Rectal smooth muscle tissue (tissue), 1 donor: Measurements from ENCODE around the gene HADH.
A peak's percentile ranks its signal among the peaks of the same experiment; 100 is the strongest.
"Not testable (repeated sequence)": the region's sequence is repeated elsewhere in the genome, so short reads cannot be mapped to it uniquely, and the experiment has no call there.

Source experiments
- H3K27ac ChIP-seq: one replicate; pipeline ENCODE4 v1.7.0; 2013; ENCODE audit warnings: low read depth, low read length, inconsistent platforms
- H3K27me3 ChIP-seq: one replicate; pipeline ENCODE4 v1.7.0; 2013; ENCODE audit warnings: low read length; ENCODE audit not compliant: control insufficient read depth, insufficient read depth
- H3K36me3 ChIP-seq: one replicate; pipeline ENCODE4 v1.7.0; 2013; ENCODE audit warnings: low read length; ENCODE audit not compliant: control insufficient read depth, insufficient read depth
- H3K4me1 ChIP-seq: one replicate; pipeline ENCODE4 v1.7.0; 2013; ENCODE audit warnings: low read length; ENCODE audit not compliant: control insufficient read depth, insufficient read depth
- H3K4me3 ChIP-seq: one replicate; pipeline ENCODE4 v1.7.0; 2013; ENCODE audit warnings: low read length
- H3K9ac ChIP-seq: one replicate; pipeline ENCODE4 v1.7.0; 2013; ENCODE audit warnings: low read length

HADH gene

GRCh38 chr4:107989537-107990386, at the start of gene HADH:
HADH (plus strand) TSS chr4:107989889; CDS start chr4:107989933, 44 bp downstream.
- no peaks in the 10 kb centered on the region for H3K36me3 ChIP-seq
- no peaks in the 10 kb centered on the region for H3K4me1 ChIP-seq
- H3K27ac ChIP-seq, result peak within 1 kb of the TSS; percentile 93
- H3K9ac ChIP-seq, result peak within 1 kb of the TSS; percentile 57
- no peaks in the 10 kb centered on the region for H3K27me3 ChIP-seq
- H3K4me3 ChIP-seq, result peak within 1 kb of the TSS; percentile 95

GRCh38 chr4:107945809-107946208, 43.9 kb upstream of the HADH start:
- Histone ChIP-seq H3K27me3 (no peaks in the 10 kb centered on the region), H3K4me3 (no peak overlapping the region), H3K27ac (no peak overlapping the region), H3K9ac (no peak overlapping the region), H3K36me3 (no peaks in the 10 kb centered on the region), H3K4me1 (no peaks in the 10 kb centered on the region)

GRCh38 chr4:107950746-107951540, 38.7 kb upstream of the HADH start:
- no peak overlapping the region for H3K27ac ChIP-seq
- H3K27me3 ChIP-seq, result no peaks in the 10 kb centered on the region
- H3K4me1 ChIP-seq, result no peaks in the 10 kb centered on the region
- no peak overlapping the region for H3K4me3 ChIP-seq
- H3K36me3 ChIP-seq, result peaks cover 3% of the 10 kb centered on the region
- no peak overlapping the region for H3K9ac ChIP-seq

- peaks cover 3% of the 10 kb centered on the region for H3K36me3 ChIP-seq
- no peak overlapping the region for H3K4me3 ChIP-seq
- H3K4me1 ChIP-seq, result no peaks in the 10 kb centered on the region
- H3K9ac ChIP-seq, result no peak overlapping the region
- no peak overlapping the region for H3K27ac ChIP-seq
- H3K27me3 ChIP-seq, result no peaks in the 10 kb centered on the region
Observed at GRCh38 chr4:107951551-107951950, 38.1 kb upstream of the HADH start.

GRCh38 chr4:107956011-107956410, 33.7 kb upstream of the HADH start:
- H3K9ac ChIP-seq, result no peak overlapping the region
- no peak overlapping the region for H3K27ac ChIP-seq
- H3K4me1 ChIP-seq, result no peaks in the 10 kb centered on the region
- no peak overlapping the region for H3K4me3 ChIP-seq
- no peaks in the 10 kb centered on the region for H3K27me3 ChIP-seq
- peaks cover 3% of the 10 kb centered on the region for H3K36me3 ChIP-seq

- Histone ChIP-seq H3K9ac (no peak overlapping the region), H3K36me3 (no peaks in the 10 kb centered on the region), H3K4me1 (no peaks in the 10 kb centered on the region), H3K27ac (no peak overlapping the region), H3K27me3 (no peaks in the 10 kb centered on the region), H3K4me3 (no peak overlapping the region)
Observed at GRCh38 chr4:107966903-107967302, 22.8 kb upstream of the HADH start.

- not testable (repeated sequence) for H3K27ac ChIP-seq, H3K9ac ChIP-seq, H3K27me3 ChIP-seq, H3K4me3 ChIP-seq, H3K36me3 ChIP-seq, H3K4me1 ChIP-seq
Observed at GRCh38 chr4:107967519-107967918, 22.2 kb upstream of the HADH start.

GRCh38 chr4:107967921-107968320, 21.8 kb upstream of the HADH start:
- H3K27ac ChIP-seq, H3K27me3 ChIP-seq, H3K4me3 ChIP-seq, H3K9ac ChIP-seq, H3K36me3 ChIP-seq, H3K4me1 ChIP-seq: not testable (repeated sequence)

- no peak overlapping the region for H3K27ac ChIP-seq
- no peaks in the 10 kb centered on the region for H3K36me3 ChIP-seq
- no peak overlapping the region for H3K4me3 ChIP-seq
- H3K4me1 ChIP-seq, result no peaks in the 10 kb centered on the region
- no peaks in the 10 kb centered on the region for H3K27me3 ChIP-seq
- no peak overlapping the region for H3K9ac ChIP-seq
Observed at GRCh38 chr4:107970063-107970798, 19.5 kb upstream of the HADH start.

GRCh38 chr4:107972605-107973004, 17.1 kb upstream of the HADH start:
- H3K4me3 ChIP-seq, result no peak overlapping the region
- no peak overlapping the region for H3K27ac ChIP-seq
- H3K4me1 ChIP-seq, result no peaks in the 10 kb centered on the region
- H3K36me3 ChIP-seq, result no peaks in the 10 kb centered on the region
- no peak overlapping the region for H3K9ac ChIP-seq
- no peaks in the 10 kb centered on the region for H3K27me3 ChIP-seq

- Histone ChIP-seq H3K36me3 (no peaks in the 10 kb centered on the region), H3K4me3 (no peak overlapping the region), H3K9ac (no peak overlapping the region), H3K27me3 (no peaks in the 10 kb centered on the region), H3K4me1 (no peaks in the 10 kb centered on the region), H3K27ac (no peak overlapping the region)
Observed at GRCh38 chr4:107974523-107974922, 15.2 kb upstream of the HADH start.

GRCh38 chr4:107977482-107977881, 12.2 kb upstream of the HADH start:
- H3K27me3 ChIP-seq, result no peaks in the 10 kb centered on the region
- no peak overlapping the region for H3K9ac ChIP-seq
- H3K4me1 ChIP-seq, result no peaks in the 10 kb centered on the region
- no peaks in the 10 kb centered on the region for H3K36me3 ChIP-seq
- no peak overlapping the region for H3K4me3 ChIP-seq
- H3K27ac ChIP-seq, result no peak overlapping the region
